Measurements from ENCODE around the gene OTUD7B.

DNA sequence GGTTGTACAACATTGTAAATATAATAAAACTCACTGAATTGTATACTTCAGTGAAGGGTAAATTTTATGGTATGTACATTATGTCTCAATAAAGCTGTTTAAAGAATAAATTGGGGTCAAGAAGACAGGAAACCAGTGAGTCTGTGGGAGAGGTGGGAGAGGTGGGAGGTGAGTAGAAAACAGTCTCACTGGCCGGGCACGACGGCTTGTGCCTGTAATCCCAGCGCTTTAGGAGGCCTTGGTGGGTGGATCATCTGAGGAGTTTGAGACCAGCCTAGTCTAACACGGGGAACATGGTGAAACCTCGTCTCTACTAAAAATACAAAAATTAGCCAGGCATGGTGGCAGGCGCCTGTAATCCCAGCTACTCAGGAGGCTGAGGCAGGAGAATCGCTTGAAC, 78.1 kb downstream of the OTUD7B start:
- TF ChIP-seq, protein P1, sequence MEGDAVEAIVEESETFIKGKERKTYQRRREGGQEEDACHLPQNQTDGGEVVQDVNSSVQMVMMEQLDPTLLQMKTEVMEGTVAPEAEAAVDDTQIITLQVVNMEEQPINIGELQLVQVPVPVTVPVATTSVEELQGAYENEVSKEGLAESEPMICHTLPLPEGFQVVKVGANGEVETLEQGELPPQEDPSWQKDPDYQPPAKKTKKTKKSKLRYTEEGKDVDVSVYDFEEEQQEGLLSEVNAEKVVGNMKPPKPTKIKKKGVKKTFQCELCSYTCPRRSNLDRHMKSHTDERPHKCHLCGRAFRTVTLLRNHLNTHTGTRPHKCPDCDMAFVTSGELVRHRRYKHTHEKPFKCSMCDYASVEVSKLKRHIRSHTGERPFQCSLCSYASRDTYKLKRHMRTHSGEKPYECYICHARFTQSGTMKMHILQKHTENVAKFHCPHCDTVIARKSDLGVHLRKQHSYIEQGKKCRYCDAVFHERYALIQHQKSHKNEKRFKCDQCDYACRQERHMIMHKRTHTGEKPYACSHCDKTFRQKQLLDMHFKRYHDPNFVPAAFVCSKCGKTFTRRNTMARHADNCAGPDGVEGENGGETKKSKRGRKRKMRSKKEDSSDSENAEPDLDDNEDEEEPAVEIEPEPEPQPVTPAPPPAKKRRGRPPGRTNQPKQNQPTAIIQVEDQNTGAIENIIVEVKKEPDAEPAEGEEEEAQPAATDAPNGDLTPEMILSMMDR (IDR thresholded peaks at IDR 0.05): no peak
- no peak for TF ChIP-seq POLR2A (IDR thresholded peaks at IDR 0.05)

All from adrenal gland (tissue), 5 donors.